Neural crest cell (in vitro differentiated cells): Measurements from ENCODE around the gene KRTAP10-11. TPM values are rescaled to one million over a fixed set of nuclear protein-coding genes. Genes with fewer than 3 reads are reported as not detected.

Experiments used
- DNase-seq: peaks from one replicate; pipeline ENCODE4 v3.0.0; 2021; ENCODE audit warnings: low read depth, mixed read lengths, low spot score
- H3K27ac Mint-ChIP-seq: one replicate; pipeline ENCODE4 v1.8.0; 2021; ENCODE audit warnings: mild to moderate bottlenecking, mixed read lengths; ENCODE audit not compliant: unreplicated experiment
- H3K27me3 Mint-ChIP-seq: 2 replicates; pipeline ENCODE4 v1.8.0; 2021; ENCODE audit warnings: low read depth, mild to moderate bottlenecking, mixed read lengths
- H3K36me3 Mint-ChIP-seq: 2 replicates; pipeline ENCODE4 v1.8.0; 2021; ENCODE audit warnings: low read depth, mild to moderate bottlenecking, mixed read lengths
- H3K4me1 Mint-ChIP-seq: 2 replicates; pipeline ENCODE4 v1.8.0; 2021; ENCODE audit warnings: mixed read lengths
- H3K4me3 Mint-ChIP-seq: one replicate; pipeline ENCODE4 v1.8.0; 2021; ENCODE audit warnings: mild to moderate bottlenecking, mixed read lengths
- H3K9me3 Mint-ChIP-seq: 2 replicates; pipeline ENCODE4 v1.8.0; 2021; ENCODE audit warnings: mixed read lengths
- total RNA-seq: library from RNA; stranded (reverse); gene quantifications from 2 replicates; pipeline ENCODE4 v1.2.1, GENCODE V29; 2021
- TF ChIP-seq, protein P1 (sequence below): fragments of 200-600 bp; sonication (generic); conservative IDR thresholded peaks from 2 replicates; pipeline ENCODE4 v1.5.0; 2021; ENCODE audit warnings: antibody characterized with exemption, mild to moderate bottlenecking

Gene KRTAP10-11
- total RNA-seq, 1 donor from 2014 or later, result not detected

DNA sequence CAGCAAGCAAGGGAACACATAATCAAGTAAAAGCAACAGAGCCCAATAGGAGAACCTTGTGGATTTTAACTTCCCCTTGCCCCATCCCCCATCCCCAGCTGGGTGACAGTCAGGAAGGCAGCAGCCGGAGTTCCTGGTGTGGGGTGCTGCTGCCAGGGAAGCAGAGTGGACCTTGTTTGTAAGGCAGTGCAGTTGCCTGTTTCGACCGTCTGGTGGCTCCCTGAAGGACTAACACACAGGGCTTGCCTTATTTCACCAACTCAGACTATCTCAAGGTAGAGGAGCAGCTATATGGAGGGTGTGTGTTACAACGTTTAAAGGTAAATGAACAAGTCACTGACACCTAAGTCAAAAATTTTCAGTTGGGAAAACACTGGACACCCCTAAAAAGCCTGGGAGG is 27.7 kb upstream of the KRTAP10-11 start:
- Mint-ChIP-seq H3K4me1 (no peaks in the 10 kb centered on the region), H3K4me3 (no peak overlapping the region), H3K27ac (no peak overlapping the region), H3K27me3 (peaks cover 8% of the 10 kb centered on the region), H3K9me3 (peaks cover 16% of the 10 kb centered on the region), H3K36me3 (peaks cover 8% of the 10 kb centered on the region)
- no peak for DNase-seq
- TF ChIP-seq, protein P1, sequence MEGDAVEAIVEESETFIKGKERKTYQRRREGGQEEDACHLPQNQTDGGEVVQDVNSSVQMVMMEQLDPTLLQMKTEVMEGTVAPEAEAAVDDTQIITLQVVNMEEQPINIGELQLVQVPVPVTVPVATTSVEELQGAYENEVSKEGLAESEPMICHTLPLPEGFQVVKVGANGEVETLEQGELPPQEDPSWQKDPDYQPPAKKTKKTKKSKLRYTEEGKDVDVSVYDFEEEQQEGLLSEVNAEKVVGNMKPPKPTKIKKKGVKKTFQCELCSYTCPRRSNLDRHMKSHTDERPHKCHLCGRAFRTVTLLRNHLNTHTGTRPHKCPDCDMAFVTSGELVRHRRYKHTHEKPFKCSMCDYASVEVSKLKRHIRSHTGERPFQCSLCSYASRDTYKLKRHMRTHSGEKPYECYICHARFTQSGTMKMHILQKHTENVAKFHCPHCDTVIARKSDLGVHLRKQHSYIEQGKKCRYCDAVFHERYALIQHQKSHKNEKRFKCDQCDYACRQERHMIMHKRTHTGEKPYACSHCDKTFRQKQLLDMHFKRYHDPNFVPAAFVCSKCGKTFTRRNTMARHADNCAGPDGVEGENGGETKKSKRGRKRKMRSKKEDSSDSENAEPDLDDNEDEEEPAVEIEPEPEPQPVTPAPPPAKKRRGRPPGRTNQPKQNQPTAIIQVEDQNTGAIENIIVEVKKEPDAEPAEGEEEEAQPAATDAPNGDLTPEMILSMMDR, result peak; percentile 18

DNA sequence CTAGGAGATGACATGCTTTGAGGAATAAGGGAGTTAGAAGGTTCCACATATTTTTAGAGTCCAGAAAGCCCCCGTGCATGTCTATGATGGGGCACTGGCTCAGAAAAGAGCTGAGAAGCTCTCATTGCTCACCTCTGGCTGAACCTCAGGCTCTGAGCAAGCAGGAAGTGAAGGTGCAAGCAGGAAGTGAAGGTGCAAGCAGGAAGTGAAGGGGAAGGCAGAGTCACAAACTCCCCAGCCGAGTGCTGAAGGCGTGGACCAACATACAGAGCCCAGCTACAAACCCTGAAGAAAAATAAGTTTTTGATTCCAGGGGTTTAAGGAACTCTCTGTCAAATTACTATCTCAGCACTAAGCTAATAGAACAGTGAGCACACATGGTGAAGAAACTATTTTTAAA is 27.3 kb upstream of the KRTAP10-11 start:
- DNase-seq, result no peak
- H3K9me3 Mint-ChIP-seq, result peaks cover 20% of the 10 kb centered on the region
- TF ChIP-seq, protein P1, result no peak
- H3K27ac Mint-ChIP-seq, result no peak overlapping the region
- H3K36me3 Mint-ChIP-seq, result peaks cover 9% of the 10 kb centered on the region
- H3K4me1 Mint-ChIP-seq, result no peaks in the 10 kb centered on the region
- no peak overlapping the region for H3K4me3 Mint-ChIP-seq
- H3K27me3 Mint-ChIP-seq, result peaks cover 8% of the 10 kb centered on the region

DNA sequence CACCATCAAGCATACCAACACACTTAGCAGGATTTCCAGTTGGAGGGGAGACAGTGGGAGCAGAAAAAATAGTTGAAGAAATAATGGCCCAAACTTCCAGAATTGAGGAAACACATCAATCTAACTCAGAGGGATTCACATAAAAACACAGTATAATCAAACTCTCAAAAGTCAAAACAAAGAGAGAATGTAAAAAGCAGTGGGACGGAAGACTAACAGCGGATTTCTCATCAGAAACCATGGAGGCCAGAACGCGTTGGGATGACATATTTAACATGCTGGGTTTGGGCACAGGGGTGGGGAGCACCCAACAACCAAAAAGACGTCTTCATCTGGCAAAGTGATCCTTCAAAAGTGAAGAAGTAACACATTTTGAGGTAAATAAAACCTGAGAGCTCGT is 26.3 kb upstream of the KRTAP10-11 start:
- Mint-ChIP-seq H3K36me3 (peaks cover 12% of the 10 kb centered on the region), H3K4me3 (no peak overlapping the region), H3K27me3 (peaks cover 8% of the 10 kb centered on the region), H3K27ac (no peak overlapping the region), H3K9me3 (peaks cover 30% of the 10 kb centered on the region), H3K4me1 (no peaks in the 10 kb centered on the region)
- TF ChIP-seq, protein P1, result no peak
- DNase-seq, result no peak

DNA sequence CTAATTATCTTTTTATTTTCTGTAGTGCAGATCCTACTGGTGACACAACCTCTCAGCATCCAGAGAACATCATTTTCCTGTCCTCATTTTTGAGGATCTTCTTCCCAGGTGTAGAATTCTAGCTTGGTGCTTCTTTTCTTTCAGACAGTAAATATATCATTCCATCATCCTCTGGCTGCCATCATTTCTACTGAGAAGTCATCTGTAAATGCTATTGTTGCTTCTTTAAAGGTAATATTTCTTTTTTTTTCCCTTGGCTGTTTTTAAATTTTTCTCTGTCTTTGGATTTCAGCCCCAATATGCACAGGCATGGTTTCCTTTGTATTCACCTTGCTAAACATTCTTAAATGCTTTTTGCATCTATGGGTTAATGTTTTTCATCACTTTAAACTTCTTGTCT is 22.6 kb upstream of the KRTAP10-11 start:
- peaks cover 12% of the 10 kb centered on the region for H3K36me3 Mint-ChIP-seq
- H3K27me3 Mint-ChIP-seq, result peaks cover 8% of the 10 kb centered on the region
- H3K27ac Mint-ChIP-seq, result no peak overlapping the region
- H3K4me3 Mint-ChIP-seq, result no peak overlapping the region
- H3K4me1 Mint-ChIP-seq, result no peaks in the 10 kb centered on the region
- DNase-seq, result no peak
- peaks cover 32% of the 10 kb centered on the region for H3K9me3 Mint-ChIP-seq
- TF ChIP-seq, protein P1, result no peak

DNA sequence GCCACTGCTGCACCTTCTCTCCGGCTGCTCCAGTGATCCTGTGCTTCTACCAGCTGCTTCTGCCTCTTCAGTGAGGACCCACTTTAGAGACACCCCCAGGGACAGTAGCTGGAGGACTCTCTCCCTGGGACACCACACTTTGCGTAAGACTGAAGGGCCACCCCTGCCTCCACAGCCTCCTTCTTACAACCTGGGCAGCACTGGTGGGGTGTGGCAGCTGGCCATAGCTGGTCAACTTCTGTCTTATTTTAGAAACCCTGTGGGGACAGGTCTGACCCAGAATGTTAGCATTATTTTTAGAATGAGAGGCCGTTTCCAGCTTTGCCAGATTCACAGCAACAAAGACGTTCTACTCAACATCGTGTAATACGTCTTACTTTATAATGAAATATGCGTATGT is 20.5 kb upstream of the KRTAP10-11 start:
- TF ChIP-seq, protein P1, result no peak
- DNase-seq, result no peak
- Mint-ChIP-seq H3K36me3 (peaks cover 5% of the 10 kb centered on the region), H3K27me3 (peaks cover 5% of the 10 kb centered on the region), H3K4me1 (no peaks in the 10 kb centered on the region), H3K4me3 (no peak overlapping the region), H3K9me3 (peaks cover 32% of the 10 kb centered on the region), H3K27ac (no peak overlapping the region)

DNA sequence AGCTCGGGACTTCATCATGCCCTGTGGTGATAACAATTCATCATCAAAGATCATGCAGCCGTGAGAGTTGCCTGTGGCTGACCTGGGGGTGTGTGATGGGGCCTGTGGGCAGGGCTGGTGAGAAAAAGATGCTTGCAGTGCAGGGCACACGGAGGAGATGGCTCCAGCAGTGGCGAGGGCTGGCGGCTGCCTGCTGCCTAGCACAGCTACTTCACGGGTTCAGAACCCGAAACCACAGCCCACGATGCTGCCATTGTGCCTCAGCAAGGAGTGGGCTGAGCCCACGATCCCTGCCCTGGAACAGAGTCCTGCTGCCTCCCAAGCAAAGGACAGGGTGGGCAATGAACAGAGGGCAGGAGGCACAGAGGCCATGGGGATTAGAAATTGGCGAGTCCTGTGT is 20.0 kb upstream of the KRTAP10-11 start:
- no peak for DNase-seq
- Mint-ChIP-seq H3K36me3 (peaks cover 8% of the 10 kb centered on the region), H3K27ac (no peak overlapping the region), H3K4me3 (no peak overlapping the region), H3K9me3 (peaks cover 36% of the 10 kb centered on the region), H3K4me1 (no peaks in the 10 kb centered on the region), H3K27me3 (peaks cover 4% of the 10 kb centered on the region)
- TF ChIP-seq, protein P1, result no peak
